GM04503 (cell line): ENCODE measurements around the gene STEAP1.
"Not testable (repeated sequence)": the region's sequence is repeated elsewhere in the genome, so short reads cannot be mapped to it uniquely, and the experiment has no call there.

Experiments
- DNase-seq: peaks from one replicate; pipeline ENCODE4 v3.0.0-alpha.2; 2012; ENCODE audit warnings: low read depth

Gene STEAP1

DNA sequence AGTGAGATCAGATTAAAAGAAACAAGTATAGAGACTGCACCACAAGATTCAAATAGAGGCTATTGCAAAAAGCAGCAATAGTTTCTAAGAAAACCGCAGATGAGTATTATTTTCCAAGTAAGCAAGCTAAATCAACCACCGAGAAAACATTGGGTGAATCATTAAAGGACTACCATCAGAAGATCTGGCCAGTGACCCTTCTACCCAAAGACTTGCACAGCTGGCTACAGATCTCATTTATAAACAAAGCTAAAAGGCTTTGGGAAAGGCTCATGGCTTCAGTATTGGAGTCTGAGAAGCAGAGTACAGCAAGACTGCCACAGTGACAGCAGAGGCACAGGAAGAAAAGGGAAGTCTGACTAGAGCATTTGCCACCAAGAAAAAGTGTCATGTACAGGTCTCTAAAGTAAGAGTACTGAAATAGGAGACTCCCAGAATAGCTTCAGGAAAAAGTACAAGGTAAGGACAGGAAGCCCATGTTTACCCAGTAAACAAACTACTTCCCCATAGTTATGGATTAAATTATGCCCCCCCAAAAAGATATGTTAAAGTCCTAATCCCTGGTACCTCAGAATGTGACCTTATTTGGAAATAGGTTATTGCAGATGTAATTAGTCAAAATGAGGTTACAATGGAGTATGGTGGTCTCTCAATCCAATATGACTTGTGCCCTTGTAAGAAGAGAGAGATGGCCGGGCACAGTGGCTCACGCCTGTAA, 19.0 kb downstream of the STEAP1 start:
- DNase-seq: no peak

- DNase-seq: no peak
These were observed 21.4 kb downstream of the STEAP1 start for GRCh38 chr7:90175667-90176066.

GRCh38 chr7:90176195-90176594, 21.9 kb downstream of the STEAP1 start:
- no peak for DNase-seq

DNA sequence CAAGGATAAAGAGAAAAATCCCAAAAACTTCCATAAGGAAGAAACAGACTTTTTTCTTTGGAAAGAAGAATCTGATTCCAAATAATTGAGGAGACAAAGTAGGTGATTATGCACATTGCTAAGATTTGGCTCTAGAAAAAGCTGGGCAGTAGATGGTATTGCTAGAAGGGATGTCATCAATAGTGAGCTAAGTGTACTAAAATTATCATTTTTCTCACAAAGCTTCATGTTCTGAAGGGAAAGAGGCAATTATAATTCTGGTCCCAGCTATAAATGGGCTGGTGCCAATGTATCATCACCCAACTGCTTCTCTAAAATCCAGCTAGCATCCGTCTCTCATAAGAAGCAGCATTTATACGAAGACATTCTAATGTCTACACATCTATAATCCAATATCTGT, 23.9 kb downstream of the STEAP1 start:
- DNase-seq: no peak

- peak; percentile 82 for DNase-seq
These were observed 24.5 kb downstream of the STEAP1 start for GRCh38 chr7:90178679-90179278.

DNA sequence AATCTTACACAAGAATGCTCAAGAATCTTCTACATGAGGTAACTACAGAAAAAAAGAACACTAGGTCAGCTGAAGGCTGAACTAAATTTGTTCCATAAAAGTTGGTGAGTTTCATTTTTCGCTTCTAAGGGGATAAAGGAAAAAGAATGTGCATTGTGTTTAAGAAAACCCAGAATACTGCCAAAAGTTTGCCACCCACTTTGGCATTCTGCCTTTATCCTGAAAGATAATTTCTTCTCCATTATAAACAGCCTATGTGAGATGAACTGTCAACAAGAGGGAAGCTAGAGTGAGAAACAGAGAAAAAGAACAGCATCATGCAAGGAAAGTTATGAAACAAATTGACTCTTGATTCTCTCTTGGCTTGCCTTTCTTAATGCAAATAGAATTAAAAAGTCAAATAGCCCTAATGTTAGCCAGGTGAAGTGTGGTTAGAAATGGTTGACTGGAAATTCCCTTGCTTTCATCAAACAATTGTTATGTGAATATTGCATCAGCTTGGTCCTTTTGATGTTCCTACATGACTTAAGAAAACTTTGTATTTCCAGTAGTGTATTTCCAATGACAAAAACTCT, 25.8 kb downstream of the STEAP1 start:
- DNase-seq: no peak

DNA sequence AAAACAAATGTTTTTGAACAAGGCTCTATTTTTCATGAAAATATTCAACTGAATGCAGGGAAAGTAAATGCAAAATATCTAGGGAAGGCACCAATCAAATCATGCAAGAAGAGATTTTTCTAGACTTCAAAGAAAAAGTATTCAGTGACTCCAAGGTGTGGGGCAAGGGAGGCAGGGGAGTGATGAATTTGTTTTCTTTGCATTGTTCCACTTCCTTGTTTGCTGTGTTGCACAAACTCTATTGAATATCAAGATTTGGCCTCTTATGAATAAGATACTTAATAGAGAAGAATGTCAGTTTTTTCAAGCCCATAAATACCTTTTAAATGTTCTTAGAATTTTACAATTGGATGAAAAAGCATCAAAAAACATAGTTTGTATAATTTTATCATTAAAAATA, 26.4 kb downstream of the STEAP1 start:
- no peak for DNase-seq

- DNase-seq: no peak
These were observed 27.2 kb downstream of the STEAP1 start for GRCh38 chr7:90181485-90181884.

DNA sequence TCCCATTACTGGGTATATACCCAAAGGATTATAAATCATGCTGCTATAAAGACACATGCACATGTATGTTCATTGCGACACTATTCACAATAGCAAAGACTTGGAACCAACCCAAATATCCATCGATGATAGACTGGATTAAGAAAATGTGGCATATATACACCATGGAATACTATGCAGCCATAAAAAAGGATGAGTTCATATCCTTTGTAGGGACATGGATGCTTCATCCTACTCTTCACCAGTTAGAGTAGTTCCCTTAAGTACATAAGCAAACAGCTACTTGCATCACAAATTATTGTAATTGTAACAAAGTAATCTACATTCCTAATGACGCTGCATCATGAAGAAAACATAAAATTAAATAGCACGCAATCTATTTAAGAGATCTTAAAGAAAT, 32.0 kb downstream of the STEAP1 start:
- not testable (repeated sequence) for DNase-seq

- DNase-seq: no peak
These were observed 33.3 kb downstream of the STEAP1 start for GRCh38 chr7:90187507-90188050.

DNA sequence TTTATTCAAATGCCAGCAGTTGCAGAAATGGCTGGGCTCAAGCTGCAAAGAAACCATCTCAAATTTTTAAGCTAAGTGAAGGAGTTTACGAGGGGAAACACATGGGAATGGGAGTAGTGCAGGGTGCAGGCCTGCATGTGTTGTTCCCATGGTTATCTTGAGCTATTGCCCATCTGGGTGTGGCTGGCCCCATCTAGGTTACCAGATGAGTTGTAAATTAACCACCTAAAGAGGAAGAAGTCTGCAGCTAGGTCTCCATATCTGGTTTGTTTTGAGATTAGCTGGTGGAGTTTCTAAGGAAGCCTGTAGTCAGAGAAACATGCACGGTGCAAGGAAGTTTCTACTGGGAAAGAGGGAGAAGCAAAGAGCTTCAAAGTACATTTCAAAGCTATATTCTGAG, 34.0 kb downstream of the STEAP1 start:
- no peak for DNase-seq

GRCh38 chr7:90190995-90191394, 36.7 kb downstream of the STEAP1 start:
- DNase-seq: no peak

DNA sequence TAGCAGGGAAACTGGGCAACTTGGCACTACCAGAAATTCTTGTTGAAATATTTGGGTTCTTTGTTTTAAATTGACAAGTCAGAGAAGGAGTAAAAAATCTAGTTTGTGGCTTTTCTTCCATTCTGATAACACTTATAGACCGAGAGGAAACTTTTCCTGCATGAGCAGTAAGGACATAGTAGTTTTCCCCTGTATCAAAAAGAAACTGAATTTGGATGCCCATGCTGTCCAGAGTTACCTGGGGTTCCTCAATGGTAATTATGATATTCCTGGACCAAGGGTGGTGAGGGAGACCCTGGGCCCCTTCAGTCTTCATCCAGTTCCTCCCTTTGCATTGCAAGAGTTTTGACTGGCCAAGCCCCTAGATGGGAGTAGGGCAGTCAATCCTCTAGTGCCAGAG, 37.4 kb downstream of the STEAP1 start:
- DNase-seq: no peak

DNA sequence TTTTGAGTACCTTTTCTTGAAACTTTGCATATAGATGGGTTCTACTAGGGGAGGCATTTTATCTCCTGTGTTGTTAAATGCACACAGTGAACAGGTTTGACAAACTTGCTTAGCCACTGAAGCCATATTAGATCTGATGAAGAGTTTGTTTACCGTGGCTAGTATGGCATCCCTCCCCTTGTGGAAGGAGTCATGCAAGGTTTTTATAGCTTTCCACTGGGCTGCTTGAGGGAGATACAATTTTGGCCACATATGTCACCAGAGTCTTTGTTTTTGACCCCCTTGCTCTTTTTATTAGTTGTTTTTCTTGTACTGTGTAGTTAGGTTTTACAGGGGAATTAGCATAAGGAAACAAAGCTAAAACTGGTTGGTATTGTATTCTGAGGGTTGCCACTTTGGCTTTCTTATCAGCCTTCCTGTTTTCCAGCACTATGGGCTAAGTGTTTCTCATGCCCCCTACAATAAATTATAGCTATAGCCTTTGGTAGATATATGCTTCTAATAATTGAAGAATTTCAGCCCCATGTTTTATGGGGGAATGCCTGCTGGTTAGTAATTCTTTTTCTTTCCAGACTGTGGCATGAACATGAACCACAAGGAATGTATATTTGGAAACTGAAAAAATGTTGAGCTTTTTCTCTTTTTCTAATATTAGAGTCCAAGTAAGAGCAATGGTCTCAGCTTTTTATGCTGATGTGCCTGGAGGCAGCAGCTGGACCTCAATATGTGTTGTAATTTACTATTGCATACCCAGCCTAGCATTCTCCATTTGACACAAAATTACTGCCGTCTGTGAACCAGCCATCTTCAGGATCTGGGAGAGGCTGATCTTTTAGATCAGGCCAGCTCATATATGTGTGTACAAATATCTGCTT, 38.8 kb downstream of the STEAP1 start:
- peak; percentile 70 for DNase-seq

DNA sequence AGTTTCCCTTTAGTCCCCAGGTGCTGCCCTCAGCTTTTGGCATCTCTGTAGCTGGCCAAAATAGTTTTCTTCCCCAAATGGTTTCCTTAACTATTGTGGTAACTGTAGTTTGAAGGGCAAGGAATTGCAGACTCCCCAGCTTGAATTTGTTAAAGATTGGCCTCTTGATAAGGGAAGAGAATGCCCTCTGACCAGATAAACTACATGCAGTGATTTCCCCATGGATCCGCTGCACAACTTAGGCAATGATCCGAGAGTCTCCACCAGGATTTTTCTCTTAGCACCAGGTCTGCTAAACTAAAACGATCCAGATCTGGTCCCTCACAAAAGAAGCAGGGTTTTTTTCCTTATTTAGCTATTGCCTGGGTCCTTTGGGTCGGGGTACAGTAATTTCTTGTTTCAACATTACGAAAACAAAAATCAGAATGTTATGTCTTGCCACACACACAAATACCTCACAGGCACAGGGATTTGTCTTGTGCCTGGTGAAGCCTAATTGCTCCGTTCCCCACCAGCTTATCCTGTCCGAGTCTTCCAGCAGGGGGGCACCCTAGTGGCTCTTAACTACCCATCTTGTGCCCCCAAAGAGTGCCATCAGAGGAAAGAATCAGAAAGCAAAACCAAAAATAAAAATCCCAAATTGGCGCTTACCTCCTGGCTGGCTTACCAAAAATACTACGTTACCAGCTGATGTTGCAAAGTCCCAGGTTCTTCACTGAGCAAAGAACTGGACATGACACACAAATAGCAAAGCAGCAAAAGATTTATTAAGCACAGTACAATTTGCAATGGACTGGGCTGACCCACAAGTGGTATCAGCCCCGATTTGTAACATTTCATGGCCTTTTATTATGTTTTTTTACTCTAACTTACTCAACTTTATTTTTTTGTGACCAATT, 40.9 kb downstream of the STEAP1 start:
- DNase-seq: no peak

DNA sequence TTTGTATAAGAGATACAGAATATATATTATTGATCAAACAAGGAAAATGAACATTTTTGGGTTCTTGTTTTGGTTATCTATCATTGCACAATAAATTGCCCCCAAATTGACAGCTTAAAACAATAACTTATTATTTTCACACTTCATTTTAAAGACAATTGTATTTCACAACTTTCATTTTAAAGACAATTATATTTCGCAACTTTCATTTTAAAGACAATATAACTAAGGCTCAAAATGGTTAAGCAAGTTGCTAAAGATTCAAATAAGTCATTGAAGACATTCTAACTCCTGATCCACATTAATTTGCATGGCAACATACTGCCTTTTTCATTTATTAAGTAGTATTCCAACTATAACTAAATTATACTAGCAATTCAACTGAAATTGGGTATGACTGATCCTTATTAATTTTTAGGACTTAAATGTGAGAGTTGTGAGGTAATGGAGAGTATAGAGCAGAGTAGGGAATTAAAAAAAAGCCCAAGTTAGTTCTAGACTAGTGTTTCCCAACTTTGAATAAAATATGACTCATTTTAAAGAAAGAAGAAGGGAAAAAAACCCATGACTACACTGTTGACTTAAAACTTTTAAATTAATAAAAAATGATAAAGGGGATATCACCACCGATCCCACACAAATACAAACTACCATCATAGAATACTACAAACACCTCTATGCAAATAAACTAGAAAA, 47.4 kb downstream of the STEAP1 start:
- no peak for DNase-seq

DNA sequence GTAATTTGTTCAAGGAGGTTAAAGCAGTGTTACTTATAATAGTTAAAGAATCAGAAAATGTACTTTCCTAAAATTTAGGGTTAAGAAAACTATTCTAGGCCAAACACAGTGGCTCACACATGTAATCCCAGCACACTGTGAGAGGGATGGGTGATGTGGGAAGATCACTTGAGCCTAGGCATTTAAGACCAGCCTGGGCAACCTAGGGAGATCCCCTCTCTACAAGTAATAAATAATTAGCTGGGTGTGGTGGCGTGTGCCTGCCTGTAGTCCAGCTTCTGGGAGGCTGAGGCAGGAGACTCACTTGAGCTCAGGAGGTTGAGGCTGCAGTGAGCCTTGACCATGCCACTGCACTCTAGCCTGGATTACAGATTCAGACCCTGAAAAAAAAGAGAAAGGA, 53.7 kb downstream of the STEAP1 start:
- DNase-seq: no peak

DNA sequence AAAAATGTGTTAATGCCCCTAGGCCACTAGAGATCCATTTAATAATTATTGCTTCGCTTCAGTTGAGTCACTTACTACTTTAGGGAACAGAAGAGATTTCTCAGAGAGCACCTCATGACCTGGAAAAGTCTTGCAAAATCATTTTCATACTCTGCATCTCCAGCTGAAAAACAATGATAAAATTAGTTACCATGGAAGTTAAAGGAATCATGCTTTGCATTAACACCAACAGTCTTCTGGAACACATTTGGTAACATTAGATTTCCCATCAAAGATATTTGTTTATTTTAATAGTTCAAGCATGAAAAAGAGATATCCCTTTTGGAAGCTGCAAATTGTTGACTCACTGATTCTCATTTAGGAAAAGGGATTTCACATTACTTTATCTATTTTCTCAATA, 55.5 kb downstream of the STEAP1 start:
- DNase-seq: no peak

- DNase-seq: no peak
These were observed 56.2 kb downstream of the STEAP1 start for GRCh38 chr7:90210475-90210874.

DNA sequence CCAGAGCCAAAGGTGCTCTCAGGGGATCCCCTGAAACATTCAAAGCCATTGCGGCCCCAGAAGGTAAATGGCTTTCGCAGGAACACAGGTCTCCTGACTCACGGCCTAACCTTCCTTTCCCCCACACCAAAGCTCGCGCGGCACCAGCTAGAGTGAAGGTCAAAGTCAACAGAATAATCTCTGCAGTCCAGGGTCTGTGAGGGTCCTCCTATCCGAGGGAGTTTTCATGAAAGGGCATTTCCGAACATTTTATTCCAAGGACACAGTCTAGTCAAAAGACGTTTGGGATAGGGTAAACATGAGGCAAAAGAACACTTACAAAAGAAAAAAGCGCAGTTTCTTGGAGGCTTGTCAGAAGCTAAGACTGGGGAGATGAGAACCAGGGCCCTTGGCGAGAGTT, 56.7 kb downstream of the STEAP1 start:
- no peak for DNase-seq
